Inflammatory macrophage (primary cell): ENCODE measurements around the gene SEC14L2.
"Not testable (repeated sequence)": the region's sequence is repeated elsewhere in the genome, so short reads cannot be mapped to it uniquely, and the experiment has no call there.

ENCODE experiments used
- DNase-seq, 2 donors: peaks; one replicate each; pipeline ENCODE4 v3.0.0-alpha.2; 2020 to 2022

Gene SEC14L2

GRCh38 chr22:30455075-30455840, 58.4 kb downstream of the SEC14L2 start:
- DNase-seq, result no peak

- DNase-seq, result peak in 1 of 2 donors; percentile 60
Measured at GRCh38 chr22:30457981-30458380, 61.2 kb downstream of the SEC14L2 start.

- DNase-seq, result peak; percentile 34 to 81
Measured at GRCh38 chr22:30459181-30460052, 62.6 kb downstream of the SEC14L2 start.

GRCh38 chr22:30460147-30460546, 63.3 kb downstream of the SEC14L2 start:
- no peak for DNase-seq

GRCh38 chr22:30460555-30460954, 63.7 kb downstream of the SEC14L2 start:
- DNase-seq, result not testable (repeated sequence)

- DNase-seq, result no peak
Measured at GRCh38 chr22:30469165-30469564, 72.3 kb downstream of the SEC14L2 start.

- DNase-seq, result no peak
Measured at GRCh38 chr22:30470655-30471054, 73.8 kb downstream of the SEC14L2 start.

GRCh38 chr22:30471616-30472318, 74.9 kb downstream of the SEC14L2 start, which contains the start of gene SEC14L3:
SEC14L3 (minus strand) TSS chr22:30472017; CDS start chr22:30471958, 59 bp downstream.
- DNase-seq, result no peak

- no peak for DNase-seq
Measured at GRCh38 chr22:30472994-30473720, 76.3 kb downstream of the SEC14L2 start.

GRCh38 chr22:30474121-30474520, 77.3 kb downstream of the SEC14L2 start:
- no peak for DNase-seq
